GM23338 (cell line): ENCODE results near the gene MUC6.

Experiments used
- CREB1 ChIP-seq: fragments of 250-450 bp; sonication (Bioruptor Pico); IDR thresholded peaks from 2 replicates; pipeline ENCODE4 v1.5.0; 2020; ENCODE audit warnings: low read depth, mild to moderate bottlenecking, moderate library complexity
- EZH2 ChIP-seq: fragments of 200-600 bp; sonication (generic); IDR thresholded peaks from one replicate; pipeline ENCODE4 v1.8.0; 2017; ENCODE audit warnings: antibody characterized with exemption, mild to moderate bottlenecking, low read depth; ENCODE audit not compliant: unreplicated experiment
- EZH2phosphoT487 ChIP-seq: fragments of 200-600 bp; sonication (generic); IDR thresholded peaks from one replicate; pipeline ENCODE4 v1.8.1; 2018; ENCODE audit warnings: antibody characterized with exemption; ENCODE audit not compliant: unreplicated experiment
- JUNB ChIP-seq: IDR thresholded peaks from one replicate; pipeline ENCODE4 v1.6.1; 2016; ENCODE audit warnings: antibody characterized with exemption; ENCODE audit not compliant: unreplicated experiment
- NANOG ChIP-seq: IDR thresholded peaks from 2 replicates; pipeline ENCODE4 v1.6.1; 2016; ENCODE audit warnings: antibody characterized with exemption, borderline replicate concordance
- POLR2AphosphoS5 ChIP-seq: IDR thresholded peaks from 2 replicates; pipeline ENCODE4 v1.6.1; 2016; ENCODE audit warnings: antibody characterized with exemption, low read depth
- STAT1 ChIP-seq: IDR thresholded peaks from one replicate; pipeline ENCODE4 v1.6.1; 2016; ENCODE audit warnings: antibody characterized with exemption; ENCODE audit not compliant: unreplicated experiment
- ZNF114 ChIP-seq: fragments of 250-450 bp; sonication (Bioruptor Pico); IDR thresholded peaks from 2 replicates; pipeline ENCODE4 v1.5.0; 2020; ENCODE audit warnings: mild to moderate bottlenecking, moderate library complexity
- ZNF331 ChIP-seq: fragments of 250-450 bp; sonication (Bioruptor Pico); IDR thresholded peaks from 2 replicates; pipeline ENCODE4 v1.5.0; 2020; ENCODE audit warnings: low read depth, mild to moderate bottlenecking, moderate library complexity
- TF ChIP-seq, protein P1 (sequence below), 2 experiments: fragments of 200-600 bp in 1 of 2; sonication (generic) in 1 of 2; conservative IDR thresholded peaks; 2 replicates each; pipeline versions ENCODE4 v1.5.1 to v1.6.1; 2016 to 2017; ENCODE audit warnings: antibody characterized with exemption in 2 of 2, low read depth in 2 of 2, mild to moderate bottlenecking in 2 of 2, moderate library complexity in 1 of 2
- TF ChIP-seq, protein P2 (sequence below): IDR thresholded peaks from one replicate; pipeline ENCODE4 v1.6.1; 2018; ENCODE audit warnings: antibody characterized with exemption; ENCODE audit not compliant: unreplicated experiment
- TF ChIP-seq, protein P3 (sequence below): IDR thresholded peaks from 2 replicates; pipeline ENCODE4 v1.6.1; 2016; ENCODE audit warnings: antibody characterized with exemption

DNA sequence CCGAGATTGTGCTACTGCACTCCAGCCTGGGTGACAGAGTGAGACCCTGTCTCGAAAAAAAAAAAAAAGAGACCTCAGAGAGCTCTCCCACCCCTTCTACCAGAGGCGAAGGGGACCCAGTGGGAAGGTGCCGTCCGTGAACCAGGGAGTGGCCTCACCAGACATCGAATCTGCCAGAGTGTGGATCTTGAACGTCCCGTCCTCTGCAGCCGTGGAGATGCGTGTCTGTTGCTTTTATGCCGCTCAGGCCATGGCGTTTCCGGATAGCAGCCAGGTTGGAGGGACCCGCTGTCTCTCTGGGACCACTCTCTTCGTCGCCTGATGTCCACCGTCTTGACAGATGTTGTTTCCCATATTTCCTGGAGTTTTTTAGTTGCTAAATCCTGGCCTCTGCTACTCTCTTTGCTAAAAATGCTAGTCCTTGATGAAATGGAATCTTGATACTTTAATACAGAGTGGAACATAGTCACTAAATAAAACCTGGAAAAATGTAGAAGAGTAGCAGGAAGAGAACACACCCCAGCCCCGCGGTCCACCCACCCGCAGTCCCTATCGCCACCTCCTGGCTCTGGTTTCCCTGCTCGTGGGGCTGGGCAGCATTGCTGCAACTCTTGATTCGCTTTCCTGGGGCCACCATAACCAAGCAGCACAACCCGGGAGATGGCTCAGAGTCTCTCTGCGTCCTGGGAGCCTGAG, 12.0 kb upstream of the MUC6 start:
- TF ChIP-seq, protein P1, sequence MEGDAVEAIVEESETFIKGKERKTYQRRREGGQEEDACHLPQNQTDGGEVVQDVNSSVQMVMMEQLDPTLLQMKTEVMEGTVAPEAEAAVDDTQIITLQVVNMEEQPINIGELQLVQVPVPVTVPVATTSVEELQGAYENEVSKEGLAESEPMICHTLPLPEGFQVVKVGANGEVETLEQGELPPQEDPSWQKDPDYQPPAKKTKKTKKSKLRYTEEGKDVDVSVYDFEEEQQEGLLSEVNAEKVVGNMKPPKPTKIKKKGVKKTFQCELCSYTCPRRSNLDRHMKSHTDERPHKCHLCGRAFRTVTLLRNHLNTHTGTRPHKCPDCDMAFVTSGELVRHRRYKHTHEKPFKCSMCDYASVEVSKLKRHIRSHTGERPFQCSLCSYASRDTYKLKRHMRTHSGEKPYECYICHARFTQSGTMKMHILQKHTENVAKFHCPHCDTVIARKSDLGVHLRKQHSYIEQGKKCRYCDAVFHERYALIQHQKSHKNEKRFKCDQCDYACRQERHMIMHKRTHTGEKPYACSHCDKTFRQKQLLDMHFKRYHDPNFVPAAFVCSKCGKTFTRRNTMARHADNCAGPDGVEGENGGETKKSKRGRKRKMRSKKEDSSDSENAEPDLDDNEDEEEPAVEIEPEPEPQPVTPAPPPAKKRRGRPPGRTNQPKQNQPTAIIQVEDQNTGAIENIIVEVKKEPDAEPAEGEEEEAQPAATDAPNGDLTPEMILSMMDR (conservative IDR thresholded peaks at IDR 0.05; ENCODE audit: low read depth in 2 of 2), result peak in 1 of 2 experiments; percentile 69; a peak in 2 of 4 replicates
- TF ChIP-seq, protein P2, sequence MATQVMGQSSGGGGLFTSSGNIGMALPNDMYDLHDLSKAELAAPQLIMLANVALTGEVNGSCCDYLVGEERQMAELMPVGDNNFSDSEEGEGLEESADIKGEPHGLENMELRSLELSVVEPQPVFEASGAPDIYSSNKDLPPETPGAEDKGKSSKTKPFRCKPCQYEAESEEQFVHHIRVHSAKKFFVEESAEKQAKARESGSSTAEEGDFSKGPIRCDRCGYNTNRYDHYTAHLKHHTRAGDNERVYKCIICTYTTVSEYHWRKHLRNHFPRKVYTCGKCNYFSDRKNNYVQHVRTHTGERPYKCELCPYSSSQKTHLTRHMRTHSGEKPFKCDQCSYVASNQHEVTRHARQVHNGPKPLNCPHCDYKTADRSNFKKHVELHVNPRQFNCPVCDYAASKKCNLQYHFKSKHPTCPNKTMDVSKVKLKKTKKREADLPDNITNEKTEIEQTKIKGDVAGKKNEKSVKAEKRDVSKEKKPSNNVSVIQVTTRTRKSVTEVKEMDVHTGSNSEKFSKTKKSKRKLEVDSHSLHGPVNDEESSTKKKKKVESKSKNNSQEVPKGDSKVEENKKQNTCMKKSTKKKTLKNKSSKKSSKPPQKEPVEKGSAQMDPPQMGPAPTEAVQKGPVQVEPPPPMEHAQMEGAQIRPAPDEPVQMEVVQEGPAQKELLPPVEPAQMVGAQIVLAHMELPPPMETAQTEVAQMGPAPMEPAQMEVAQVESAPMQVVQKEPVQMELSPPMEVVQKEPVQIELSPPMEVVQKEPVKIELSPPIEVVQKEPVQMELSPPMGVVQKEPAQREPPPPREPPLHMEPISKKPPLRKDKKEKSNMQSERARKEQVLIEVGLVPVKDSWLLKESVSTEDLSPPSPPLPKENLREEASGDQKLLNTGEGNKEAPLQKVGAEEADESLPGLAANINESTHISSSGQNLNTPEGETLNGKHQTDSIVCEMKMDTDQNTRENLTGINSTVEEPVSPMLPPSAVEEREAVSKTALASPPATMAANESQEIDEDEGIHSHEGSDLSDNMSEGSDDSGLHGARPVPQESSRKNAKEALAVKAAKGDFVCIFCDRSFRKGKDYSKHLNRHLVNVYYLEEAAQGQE, result no peak
- TF ChIP-seq POLR2AphosphoS5 (no peak), EZH2 (no peak), STAT1 (no peak), EZH2phosphoT487 (no peak), CREB1 (no peak), ZNF331 (CRISPR knock-in tag) (no peak), JUNB (no peak), ZNF114 (CRISPR knock-in tag) (no peak), NANOG (no peak)
- TF ChIP-seq, protein P3, sequence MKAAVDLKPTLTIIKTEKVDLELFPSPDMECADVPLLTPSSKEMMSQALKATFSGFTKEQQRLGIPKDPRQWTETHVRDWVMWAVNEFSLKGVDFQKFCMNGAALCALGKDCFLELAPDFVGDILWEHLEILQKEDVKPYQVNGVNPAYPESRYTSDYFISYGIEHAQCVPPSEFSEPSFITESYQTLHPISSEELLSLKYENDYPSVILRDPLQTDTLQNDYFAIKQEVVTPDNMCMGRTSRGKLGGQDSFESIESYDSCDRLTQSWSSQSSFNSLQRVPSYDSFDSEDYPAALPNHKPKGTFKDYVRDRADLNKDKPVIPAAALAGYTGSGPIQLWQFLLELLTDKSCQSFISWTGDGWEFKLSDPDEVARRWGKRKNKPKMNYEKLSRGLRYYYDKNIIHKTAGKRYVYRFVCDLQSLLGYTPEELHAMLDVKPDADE, result no peak
